HG02973 (cell line): ENCODE measurements around the gene SEL1L2.

Source experiments
- ATAC-seq: cut with Tn5 transposase; IDR thresholded peaks from one replicate; pipeline ENCODE4 v1.9.1; 2021; ENCODE audit warnings: moderate library complexity; ENCODE audit not compliant: unreplicated experiment

Gene SEL1L2

GRCh38 chr20:13865791-13866351 lies 124.5 kb downstream of the SEL1L2 start:
- ATAC-seq, result no peak

- no peak for ATAC-seq
Measured at GRCh38 chr20:13865156-13865555, 125.3 kb downstream of the SEL1L2 start.

- ATAC-seq, result no peak
Measured at GRCh38 chr20:13863244-13863643, 127.2 kb downstream of the SEL1L2 start.

GRCh38 chr20:13862245-13862644 lies 128.2 kb downstream of the SEL1L2 start:
- no peak for ATAC-seq

- no peak for ATAC-seq
Measured at GRCh38 chr20:13858871-13859270, 131.5 kb downstream of the SEL1L2 start.

- no peak for ATAC-seq
Measured at GRCh38 chr20:13858439-13858838, 132.0 kb downstream of the SEL1L2 start.

- no peak for ATAC-seq
Measured at GRCh38 chr20:13857961-13858360, 132.5 kb downstream of the SEL1L2 start.

- ATAC-seq, result no peak
Measured at GRCh38 chr20:13857304-13857703, 133.1 kb downstream of the SEL1L2 start.

GRCh38 chr20:13856354-13856753 lies 134.1 kb downstream of the SEL1L2 start:
- no peak for ATAC-seq

GRCh38 chr20:13855613-13856012 lies 134.8 kb downstream of the SEL1L2 start:
- ATAC-seq, result no peak

GRCh38 chr20:13852306-13852705 lies 138.1 kb downstream of the SEL1L2 start:
- ATAC-seq, result no peak

GRCh38 chr20:13851279-13851678 lies 139.1 kb downstream of the SEL1L2 start:
- no peak for ATAC-seq

- no peak for ATAC-seq
Measured at GRCh38 chr20:13844296-13844695, 146.1 kb downstream of the SEL1L2 start.

GRCh38 chr20:13841206-13841605 lies 149.2 kb downstream of the SEL1L2 start:
- no peak for ATAC-seq

- ATAC-seq, result no peak
Measured at GRCh38 chr20:13840093-13840465, 150.3 kb downstream of the SEL1L2 start.

GRCh38 chr20:13839421-13840092 lies 150.9 kb downstream of the SEL1L2 start:
- no peak for ATAC-seq

GRCh38 chr20:13838664-13839063 lies 151.8 kb downstream of the SEL1L2 start:
- no peak for ATAC-seq

- ATAC-seq, result no peak
Measured at GRCh38 chr20:13831476-13831875, 158.9 kb downstream of the SEL1L2 start.

- no peak for ATAC-seq
Measured at GRCh38 chr20:13825465-13825864, 164.9 kb downstream of the SEL1L2 start.

- no peak for ATAC-seq
Measured at GRCh38 chr20:13824459-13824858, 166.0 kb downstream of the SEL1L2 start.

GRCh38 chr20:13822459-13822858 lies 168.0 kb downstream of the SEL1L2 start:
- ATAC-seq, result no peak

- ATAC-seq, result no peak
Measured at GRCh38 chr20:13821876-13822275, 168.5 kb downstream of the SEL1L2 start.
